ENCODE data around the gene ZC3H4. TPM values are rescaled to one million over a fixed set of nuclear protein-coding genes. Genes with fewer than 3 reads are reported as not detected.
"Not testable (repeated sequence)": the region's sequence is repeated elsewhere in the genome, so short reads cannot be mapped to it uniquely, and the experiment has no call there.

ZC3H4 gene
- total RNA-seq, 1 donor from 2014 or later, result 14.6 TPM

DNA sequence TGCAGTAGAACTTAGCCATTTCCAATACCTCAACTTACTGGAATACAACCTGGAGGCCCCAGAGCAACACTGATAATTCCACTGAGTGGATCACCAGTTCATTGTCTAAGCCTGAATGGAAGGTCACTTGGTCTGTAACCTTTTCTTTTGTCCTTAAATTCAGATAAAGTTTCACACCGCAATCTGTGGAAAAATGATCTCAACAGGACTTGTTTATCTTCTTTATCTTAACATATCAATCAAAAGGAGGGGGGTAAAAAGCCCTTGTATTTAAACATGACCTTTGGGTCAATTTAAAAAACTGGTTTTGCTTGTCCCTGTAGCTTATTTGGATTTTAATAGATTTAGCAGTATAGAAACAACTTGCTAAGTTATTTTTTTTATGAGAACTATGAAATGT, 38.6 kb upstream of the ZC3H4 start:
- Histone ChIP-seq H3K27ac (ENCODE audit: low read depth, low read length) (no peak overlapping the region), H3K36me3 (ENCODE audit: control insufficient read depth in 3 of 3, insufficient read depth in 3 of 3, low read length in 3 of 3) (peaks cover 2 to 22% (median 19%) of the 10 kb centered on the region in 3 donors), H3K9ac (ENCODE audit: low read depth in 1 of 3, low read length in 3 of 3) (no peak overlapping the region), H3K4me1 (ENCODE audit: control insufficient read depth in 3 of 3, insufficient read depth in 3 of 3, low read length in 3 of 3) (peaks cover 8 to 10% (median 10%) of the 10 kb centered on the region in 3 donors), H3K4me3 (ENCODE audit: low read length in 3 of 3) (no peak overlapping the region), H3K9me3 (ENCODE audit: control insufficient read depth in 3 of 3, low read length in 3 of 3) (no peaks in the 10 kb centered on the region), H3K27me3 (ENCODE audit: control insufficient read depth in 3 of 3, insufficient read depth in 3 of 3, low read length in 3 of 3) (no peaks in the 10 kb centered on the region)

- H3K27ac ChIP-seq (ENCODE audit: low read depth, low read length), result no peak overlapping the region
- no peak overlapping the region for H3K9ac ChIP-seq (ENCODE audit: low read depth in 1 of 3, low read length in 3 of 3)
- no peaks in the 10 kb centered on the region for H3K9me3 ChIP-seq (ENCODE audit: control insufficient read depth in 3 of 3, low read length in 3 of 3)
- H3K27me3 ChIP-seq (ENCODE audit: control insufficient read depth in 3 of 3, insufficient read depth in 3 of 3, low read length in 3 of 3), result no peaks in the 10 kb centered on the region
- H3K36me3 ChIP-seq (ENCODE audit: control insufficient read depth in 3 of 3, insufficient read depth in 3 of 3, low read length in 3 of 3), result peaks cover 2 to 25% (median 24%) of the 10 kb centered on the region in 3 donors
- H3K4me1 ChIP-seq (ENCODE audit: control insufficient read depth in 3 of 3, insufficient read depth in 3 of 3, low read length in 3 of 3), result peaks cover 2 to 6% (median 5%) of the 10 kb centered on the region in 3 donors
- H3K4me3 ChIP-seq (ENCODE audit: low read length in 3 of 3), result no peak overlapping the region
These were observed 38.1 kb upstream of the ZC3H4 start for GRCh38 chr19:47151627-47152026.

- H3K27me3 ChIP-seq (ENCODE audit: control insufficient read depth in 3 of 3, insufficient read depth in 3 of 3, low read length in 3 of 3), result no peaks in the 10 kb centered on the region
- no peak overlapping the region for H3K4me3 ChIP-seq (ENCODE audit: low read length in 3 of 3)
- H3K4me1 ChIP-seq (ENCODE audit: control insufficient read depth in 3 of 3, insufficient read depth in 3 of 3, low read length in 3 of 3), result peaks cover 6 to 10% (median 9%) of the 10 kb centered on the region in 3 donors
- no peak overlapping the region for H3K9ac ChIP-seq (ENCODE audit: low read depth in 1 of 3, low read length in 3 of 3)
- no peaks in the 10 kb centered on the region for H3K9me3 ChIP-seq (ENCODE audit: control insufficient read depth in 3 of 3, low read length in 3 of 3)
- no peak overlapping the region for H3K27ac ChIP-seq (ENCODE audit: low read depth, low read length)
- H3K36me3 ChIP-seq (ENCODE audit: control insufficient read depth in 3 of 3, insufficient read depth in 3 of 3, low read length in 3 of 3), result peaks cover 6 to 39% (median 32%) of the 10 kb centered on the region in 3 donors
These were observed 33.3 kb upstream of the ZC3H4 start for GRCh38 chr19:47146920-47147319.

DNA sequence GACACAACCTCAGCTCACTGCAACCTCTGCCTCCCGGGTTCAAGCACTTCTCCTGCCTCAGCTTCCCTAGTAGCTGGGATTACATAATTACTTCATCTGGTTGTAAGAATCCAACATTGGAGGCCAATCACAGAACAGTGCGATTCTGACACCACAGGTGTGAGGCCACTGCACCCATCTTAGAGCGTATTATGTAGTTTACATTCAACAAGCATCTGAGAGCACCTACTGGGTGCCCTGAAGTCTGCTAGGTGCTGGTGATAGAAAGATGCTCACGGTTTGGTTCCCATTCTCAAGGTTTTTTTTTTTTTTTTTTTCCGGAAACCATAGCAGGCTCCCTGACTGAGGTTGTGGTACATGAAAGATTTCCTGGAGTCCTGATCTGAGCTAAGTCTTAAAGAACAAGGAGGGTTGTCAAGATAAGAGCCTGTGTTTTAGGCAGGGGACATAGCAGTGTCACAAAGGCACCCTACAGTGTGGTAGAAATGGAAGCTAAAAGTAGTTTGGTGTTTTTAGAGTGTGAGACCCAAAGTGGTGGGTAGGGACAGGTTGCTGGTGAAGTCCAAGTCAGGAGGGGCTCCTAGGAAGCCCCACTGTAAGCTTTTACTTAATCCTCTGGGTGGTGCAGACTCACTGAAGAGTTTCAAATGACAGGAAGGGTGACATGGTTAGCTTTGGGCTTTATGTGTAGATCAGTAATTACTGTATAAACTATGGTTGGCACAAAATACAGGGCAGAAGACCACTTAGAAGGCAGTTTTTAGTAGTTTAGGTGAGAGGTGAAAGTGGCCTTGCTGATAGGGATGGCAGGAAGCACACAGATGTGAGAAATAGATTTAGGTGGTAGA, 32.3 kb upstream of the ZC3H4 start:
- peaks cover 6 to 39% (median 27%) of the 10 kb centered on the region in 3 donors for H3K36me3 ChIP-seq (ENCODE audit: control insufficient read depth in 3 of 3, insufficient read depth in 3 of 3, low read length in 3 of 3)
- peaks cover 6 to 10% (median 9%) of the 10 kb centered on the region in 3 donors for H3K4me1 ChIP-seq (ENCODE audit: control insufficient read depth in 3 of 3, insufficient read depth in 3 of 3, low read length in 3 of 3)
- no peak overlapping the region for H3K9ac ChIP-seq (ENCODE audit: low read depth in 1 of 3, low read length in 3 of 3)
- no peaks in the 10 kb centered on the region for H3K9me3 ChIP-seq (ENCODE audit: control insufficient read depth in 3 of 3, low read length in 3 of 3)
- H3K27me3 ChIP-seq (ENCODE audit: control insufficient read depth in 3 of 3, insufficient read depth in 3 of 3, low read length in 3 of 3), result no peaks in the 10 kb centered on the region
- H3K4me3 ChIP-seq (ENCODE audit: low read length in 3 of 3), result no peak overlapping the region
- H3K27ac ChIP-seq (ENCODE audit: low read depth, low read length), result no peak overlapping the region

DNA sequence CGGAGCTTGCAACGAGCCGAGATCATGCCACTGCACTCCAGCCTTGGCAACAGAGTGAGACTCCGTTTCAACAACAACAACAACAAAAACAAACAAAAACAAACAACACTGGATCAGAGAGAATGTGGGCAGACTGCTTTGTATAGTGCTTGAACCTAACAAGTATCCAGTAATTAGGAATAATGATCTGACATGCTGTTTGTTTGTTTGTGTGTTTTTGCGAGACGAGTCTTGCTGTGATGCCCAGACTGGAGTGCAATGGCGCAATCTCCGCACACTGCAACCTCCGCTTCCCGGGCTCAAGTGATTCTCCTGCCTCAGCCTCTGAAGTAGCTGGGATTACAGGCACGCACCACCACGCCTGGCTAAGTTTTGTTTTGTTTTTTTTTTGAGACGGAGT, 31.1 kb upstream of the ZC3H4 start:
- Histone ChIP-seq H3K9ac (ENCODE audit: low read depth in 1 of 3, low read length in 3 of 3) (no peak overlapping the region), H3K9me3 (ENCODE audit: control insufficient read depth in 3 of 3, low read length in 3 of 3) (no peaks in the 10 kb centered on the region), H3K36me3 (ENCODE audit: control insufficient read depth in 3 of 3, insufficient read depth in 3 of 3, low read length in 3 of 3) (peaks cover 6 to 33% (median 20%) of the 10 kb centered on the region in 3 donors), H3K27me3 (ENCODE audit: control insufficient read depth in 3 of 3, insufficient read depth in 3 of 3, low read length in 3 of 3) (no peaks in the 10 kb centered on the region), H3K4me3 (ENCODE audit: low read length in 3 of 3) (no peak overlapping the region), H3K27ac (ENCODE audit: low read depth, low read length) (no peak overlapping the region), H3K4me1 (ENCODE audit: control insufficient read depth in 3 of 3, insufficient read depth in 3 of 3, low read length in 3 of 3) (peaks cover 6 to 10% (median 9%) of the 10 kb centered on the region in 3 donors)

DNA sequence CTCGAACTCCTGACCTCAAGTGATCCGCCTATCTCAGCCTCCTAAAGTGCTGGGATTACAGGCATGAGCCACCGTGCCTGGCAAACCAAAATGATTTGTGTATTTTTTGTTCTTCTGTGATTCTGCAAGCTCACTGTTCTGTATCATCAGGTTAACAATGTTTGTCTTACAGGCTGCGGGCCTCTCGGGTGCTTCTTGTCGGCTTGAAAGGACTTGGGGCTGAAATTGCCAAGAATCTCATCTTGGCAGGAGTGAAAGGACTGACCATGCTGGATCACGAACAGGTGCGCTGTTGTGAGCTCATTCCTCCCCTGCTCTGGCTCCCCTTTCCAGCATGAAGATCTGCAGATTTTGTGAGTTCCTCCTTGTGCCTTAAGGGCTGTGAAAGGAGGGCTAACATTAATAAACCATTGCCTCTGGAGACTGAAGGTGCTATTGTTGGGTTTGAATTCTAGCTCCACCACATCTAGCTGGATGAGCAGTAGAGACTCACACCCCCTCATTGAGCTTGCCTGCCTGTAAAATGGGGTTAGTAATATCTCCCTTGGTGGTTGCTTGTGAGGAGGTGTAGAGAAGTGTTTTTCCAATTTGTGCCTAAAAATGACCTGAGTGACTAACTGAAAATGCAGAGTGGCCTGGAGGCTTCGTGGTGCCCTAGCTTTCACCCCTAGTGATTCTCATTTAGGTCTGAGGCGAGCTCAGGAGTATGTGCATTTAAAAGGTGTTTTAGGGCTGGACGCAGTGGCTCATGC, 29.9 kb upstream of the ZC3H4 start:
- no peaks in the 10 kb centered on the region for H3K27me3 ChIP-seq (ENCODE audit: control insufficient read depth in 3 of 3, insufficient read depth in 3 of 3, low read length in 3 of 3)
- peaks cover 6 to 10% (median 9%) of the 10 kb centered on the region in 3 donors for H3K4me1 ChIP-seq (ENCODE audit: control insufficient read depth in 3 of 3, insufficient read depth in 3 of 3, low read length in 3 of 3)
- no peaks in the 10 kb centered on the region for H3K9me3 ChIP-seq (ENCODE audit: control insufficient read depth in 3 of 3, low read length in 3 of 3)
- no peak overlapping the region for H3K4me3 ChIP-seq (ENCODE audit: low read length in 3 of 3)
- H3K27ac ChIP-seq (ENCODE audit: low read depth, low read length), result no peak overlapping the region
- H3K9ac ChIP-seq (ENCODE audit: low read depth in 1 of 3, low read length in 3 of 3), result peak overlapping the region; percentile 9 to 43 (median 12)
- peaks cover 6 to 33% (median 20%) of the 10 kb centered on the region in 3 donors for H3K36me3 ChIP-seq (ENCODE audit: control insufficient read depth in 3 of 3, insufficient read depth in 3 of 3, low read length in 3 of 3)

- H3K4me1 ChIP-seq (ENCODE audit: control insufficient read depth in 3 of 3, insufficient read depth in 3 of 3, low read length in 3 of 3), result peaks cover 6 to 10% (median 9%) of the 10 kb centered on the region in 3 donors
These were observed 29.2 kb upstream of the ZC3H4 start for GRCh38 chr19:47142779-47143178.

DNA sequence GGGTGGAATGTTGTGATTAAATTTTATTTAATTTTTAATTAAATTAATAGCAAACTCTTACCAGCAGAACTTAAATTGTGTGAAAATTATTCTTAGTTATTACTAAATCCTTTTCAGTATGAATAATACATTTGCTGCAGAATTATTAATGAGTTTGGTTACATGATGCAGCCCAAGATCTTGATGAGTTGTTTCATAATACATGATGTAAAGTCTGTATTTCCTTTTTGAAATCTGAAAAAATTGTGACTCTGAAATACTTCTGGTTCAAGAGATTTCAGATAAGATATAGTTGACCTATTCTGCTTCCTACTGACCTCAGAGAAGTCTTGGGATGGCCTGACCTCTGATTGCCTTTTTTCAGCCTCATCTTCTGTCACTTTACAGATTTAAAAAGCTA, 28.1 kb upstream of the ZC3H4 start:
- Histone ChIP-seq H3K27ac (ENCODE audit: low read depth, low read length) (no peak overlapping the region), H3K27me3 (ENCODE audit: control insufficient read depth in 3 of 3, insufficient read depth in 3 of 3, low read length in 3 of 3) (no peaks in the 10 kb centered on the region), H3K4me1 (ENCODE audit: control insufficient read depth in 3 of 3, insufficient read depth in 3 of 3, low read length in 3 of 3) (peaks cover 6 to 10% (median 9%) of the 10 kb centered on the region in 3 donors), H3K36me3 (ENCODE audit: control insufficient read depth in 3 of 3, insufficient read depth in 3 of 3, low read length in 3 of 3) (peaks cover 6 to 24% (median 18%) of the 10 kb centered on the region in 3 donors), H3K9me3 (ENCODE audit: control insufficient read depth in 3 of 3, low read length in 3 of 3) (no peaks in the 10 kb centered on the region), H3K4me3 (ENCODE audit: low read length in 3 of 3) (no peak overlapping the region), H3K9ac (ENCODE audit: low read depth in 1 of 3, low read length in 3 of 3) (no peak overlapping the region)

More at GRCh38 chr19:47142779-47143178, 29.2 kb upstream of the ZC3H4 start:
- H3K4me3 ChIP-seq (ENCODE audit: low read length in 3 of 3), result no peak overlapping the region
- no peaks in the 10 kb centered on the region for H3K27me3 ChIP-seq (ENCODE audit: control insufficient read depth in 3 of 3, insufficient read depth in 3 of 3, low read length in 3 of 3)
- H3K36me3 ChIP-seq (ENCODE audit: control insufficient read depth in 3 of 3, insufficient read depth in 3 of 3, low read length in 3 of 3), result peaks cover 6 to 29% (median 20%) of the 10 kb centered on the region in 3 donors
- no peaks in the 10 kb centered on the region for H3K9me3 ChIP-seq (ENCODE audit: control insufficient read depth in 3 of 3, low read length in 3 of 3)
- no peak overlapping the region for H3K27ac ChIP-seq (ENCODE audit: low read depth, low read length)
- H3K9ac ChIP-seq (ENCODE audit: low read depth in 1 of 3, low read length in 3 of 3), result no peak overlapping the region

- H3K27ac ChIP-seq (ENCODE audit: low read depth, low read length); H3K27me3 ChIP-seq (ENCODE audit: control insufficient read depth in 3 of 3, insufficient read depth in 3 of 3, low read length in 3 of 3); H3K4me1 ChIP-seq (ENCODE audit: control insufficient read depth in 3 of 3, insufficient read depth in 3 of 3, low read length in 3 of 3); H3K4me3 ChIP-seq (ENCODE audit: low read length in 3 of 3); H3K9me3 ChIP-seq (ENCODE audit: control insufficient read depth in 3 of 3, low read length in 3 of 3): not testable (repeated sequence)
- Histone ChIP-seq H3K9ac (ENCODE audit: low read depth in 1 of 3, low read length in 3 of 3) (peak overlapping the region in 2 of 3 donors; percentile 8 to 20), H3K36me3 (ENCODE audit: control insufficient read depth in 3 of 3, insufficient read depth in 3 of 3, low read length in 3 of 3) (peaks cover 6 to 20% (median 13%) of the 10 kb centered on the region in 3 donors)
These were observed 27.7 kb upstream of the ZC3H4 start for GRCh38 chr19:47141252-47141651.

DNA sequence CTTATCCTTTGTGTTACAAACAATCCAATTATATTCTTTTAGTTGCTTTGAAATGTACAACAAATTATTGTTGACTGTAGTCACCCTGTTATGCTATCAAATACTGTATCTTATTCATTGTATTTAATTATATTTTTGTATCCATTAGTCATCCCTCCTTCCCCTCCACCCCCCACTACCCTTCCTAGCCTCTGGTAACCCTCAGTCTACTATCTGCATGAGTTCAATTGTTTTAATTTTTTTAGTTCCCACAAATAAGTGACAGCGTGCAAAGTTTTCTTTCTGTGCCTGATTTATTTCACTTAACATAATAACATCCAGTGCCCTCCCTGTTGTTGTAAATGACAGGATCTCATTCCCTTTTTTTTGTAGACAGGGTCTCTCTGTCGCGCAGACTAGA, 21.6 kb upstream of the ZC3H4 start:
- Histone ChIP-seq H3K36me3 (ENCODE audit: control insufficient read depth in 3 of 3, insufficient read depth in 3 of 3, low read length in 3 of 3) (peaks cover 0 to 5% (median 0%) of the 10 kb centered on the region in 3 donors), H3K27me3 (ENCODE audit: control insufficient read depth in 3 of 3, insufficient read depth in 3 of 3, low read length in 3 of 3) (no peaks in the 10 kb centered on the region), H3K4me3 (ENCODE audit: low read length in 3 of 3) (no peak overlapping the region), H3K9me3 (ENCODE audit: control insufficient read depth in 3 of 3, low read length in 3 of 3) (no peaks in the 10 kb centered on the region), H3K9ac (ENCODE audit: low read depth in 1 of 3, low read length in 3 of 3) (no peak overlapping the region), H3K4me1 (ENCODE audit: control insufficient read depth in 3 of 3, insufficient read depth in 3 of 3, low read length in 3 of 3) (peaks cover 6 to 12% (median 12%) of the 10 kb centered on the region in 3 donors), H3K27ac (ENCODE audit: low read depth, low read length) (no peak overlapping the region)
